Astrocyte of the hippocampus (primary cell): ENCODE data around the gene KCNQ5.
A peak's percentile ranks its signal among the peaks of the same experiment; 100 is the strongest.

Source experiments
- DNase-seq: peaks from one replicate; pipeline ENCODE4 v3.0.0; 2011; ENCODE audit warnings: low read depth, low spot score

The KCNQ5 gene

GRCh38 chr6:72905705-72906478, 284.0 kb downstream of the KCNQ5 start:
- no peak for DNase-seq

DNA sequence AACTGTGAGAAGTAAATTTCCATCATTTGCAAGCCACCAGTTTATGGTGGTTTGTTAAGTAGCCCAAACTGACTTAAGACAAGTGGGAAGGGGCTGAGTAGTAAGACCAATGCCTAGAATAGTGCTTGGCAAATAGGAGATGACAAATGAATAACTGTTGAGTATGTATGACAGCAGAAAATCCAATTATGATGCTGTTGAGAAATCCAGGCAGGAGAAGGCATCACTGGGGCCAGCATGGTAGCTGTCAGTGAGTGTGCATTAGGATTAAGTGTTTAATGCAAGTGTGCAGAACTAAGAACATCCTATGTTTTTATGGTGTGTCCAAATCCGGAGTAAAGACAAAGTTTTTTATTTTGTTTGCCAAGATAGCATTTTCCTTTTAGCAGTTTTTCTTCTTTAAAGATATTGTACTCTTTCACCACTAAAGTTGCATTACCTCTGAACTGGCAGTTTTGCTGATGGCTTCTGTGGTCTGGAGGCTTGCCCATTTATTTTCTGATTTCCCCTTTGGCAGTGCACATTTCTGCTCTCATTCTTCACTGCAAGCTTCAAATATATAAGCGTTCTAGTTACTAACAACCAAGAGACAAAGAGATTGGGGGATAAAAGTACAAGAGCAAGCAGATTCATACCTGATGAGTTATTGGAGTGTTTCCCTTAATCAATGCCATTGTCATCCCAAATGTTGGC, 289.7 kb downstream of the KCNQ5 start:
- peak; percentile 85 for DNase-seq

DNA sequence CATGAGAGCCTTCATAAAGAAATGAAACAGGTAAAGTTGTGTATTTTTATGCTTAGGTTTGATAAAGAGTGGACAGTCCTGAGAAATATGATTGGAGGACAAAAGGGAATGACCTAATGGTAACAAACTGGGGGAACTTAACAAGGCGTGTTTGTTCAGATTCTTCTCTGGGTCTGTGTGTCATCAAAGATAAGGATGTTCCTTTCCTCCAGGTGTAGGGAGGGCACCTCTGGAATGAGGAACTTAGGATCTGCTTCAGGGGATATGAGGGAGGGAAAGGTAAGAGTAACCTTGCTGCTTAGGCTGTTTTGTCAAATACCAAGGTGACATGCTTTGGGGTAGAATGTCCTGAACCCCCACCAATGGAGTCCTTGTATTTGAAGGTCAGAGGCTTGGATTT, 291.9 kb downstream of the KCNQ5 start:
- no peak for DNase-seq

DNA sequence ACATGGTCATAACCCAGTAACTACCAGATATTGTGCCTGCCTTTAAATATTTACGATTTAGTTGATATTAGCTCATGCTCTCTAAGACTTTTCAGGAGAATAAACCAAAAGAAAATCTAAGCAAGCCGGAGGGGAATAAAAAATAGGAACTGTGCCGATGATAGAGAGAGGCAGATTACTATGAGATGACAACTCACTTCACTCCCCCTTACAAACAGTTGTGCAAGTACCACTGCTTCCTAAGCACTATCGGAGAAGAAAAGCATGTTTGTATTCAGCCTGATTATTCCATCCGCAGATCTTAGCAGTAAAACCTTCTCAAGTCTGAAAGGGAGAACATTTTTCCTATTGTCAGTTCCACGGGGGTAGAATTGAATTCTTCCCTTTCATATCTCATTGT, 294.4 kb downstream of the KCNQ5 start:
- no peak for DNase-seq

DNA sequence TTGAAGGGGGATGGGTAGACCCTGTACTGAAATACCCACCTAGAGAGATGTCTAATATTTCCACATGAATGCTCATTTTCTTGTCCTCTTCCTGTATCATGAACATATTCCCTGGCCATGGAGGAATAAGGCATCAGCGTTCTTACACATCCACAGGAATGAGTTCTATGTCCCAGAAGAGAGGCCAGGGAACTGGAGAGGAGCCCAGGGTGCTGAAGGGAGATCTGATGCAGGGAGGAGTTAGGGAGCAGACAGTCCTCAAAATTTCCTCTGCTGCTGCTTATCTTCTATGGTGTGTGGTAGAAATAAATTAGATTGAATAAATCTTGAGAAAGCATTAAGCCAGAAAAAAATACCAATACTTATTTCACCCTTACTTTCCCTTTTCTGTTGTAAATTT, 295.0 kb downstream of the KCNQ5 start:
- DNase-seq = peak; percentile 34

DNA sequence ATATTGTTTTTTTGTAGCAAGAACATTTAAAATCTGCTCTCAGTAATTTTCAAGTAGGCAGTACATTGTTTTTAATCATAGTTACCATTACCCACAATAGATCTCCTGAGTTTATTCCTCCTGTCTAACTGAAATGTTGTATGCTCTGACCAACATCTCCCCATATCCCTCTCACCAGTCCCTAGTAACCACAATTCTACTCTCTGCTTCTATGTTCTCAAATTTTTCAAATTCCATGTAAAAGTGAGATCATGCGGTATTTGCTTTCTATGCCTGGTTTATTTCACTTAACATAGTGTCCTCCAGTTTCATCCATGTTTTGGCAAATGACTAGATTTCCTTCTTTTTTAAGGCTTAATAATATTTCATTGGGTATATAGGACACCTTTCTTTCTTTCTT, 300.5 kb downstream of the KCNQ5 start:
- DNase-seq = peak; percentile 28

DNA sequence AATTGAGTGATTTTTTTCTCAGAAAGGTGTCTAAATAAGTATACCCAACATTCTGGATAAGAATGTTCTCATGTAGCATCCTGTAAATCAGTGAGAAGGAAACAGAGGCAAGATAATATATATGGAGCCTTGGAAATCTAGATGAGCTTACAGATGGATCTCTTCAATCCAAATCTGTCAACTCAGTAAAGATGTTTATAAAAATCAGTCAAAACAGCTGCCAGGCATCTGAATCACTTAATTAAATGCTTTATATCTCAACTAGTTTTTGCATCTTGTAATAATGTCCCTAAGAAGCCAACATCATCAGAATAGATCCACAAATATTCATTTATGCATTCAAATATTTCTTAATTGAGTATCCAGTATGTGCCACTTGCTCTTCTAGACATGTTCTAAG, 303.3 kb downstream of the KCNQ5 start:
- DNase-seq = no peak

DNA sequence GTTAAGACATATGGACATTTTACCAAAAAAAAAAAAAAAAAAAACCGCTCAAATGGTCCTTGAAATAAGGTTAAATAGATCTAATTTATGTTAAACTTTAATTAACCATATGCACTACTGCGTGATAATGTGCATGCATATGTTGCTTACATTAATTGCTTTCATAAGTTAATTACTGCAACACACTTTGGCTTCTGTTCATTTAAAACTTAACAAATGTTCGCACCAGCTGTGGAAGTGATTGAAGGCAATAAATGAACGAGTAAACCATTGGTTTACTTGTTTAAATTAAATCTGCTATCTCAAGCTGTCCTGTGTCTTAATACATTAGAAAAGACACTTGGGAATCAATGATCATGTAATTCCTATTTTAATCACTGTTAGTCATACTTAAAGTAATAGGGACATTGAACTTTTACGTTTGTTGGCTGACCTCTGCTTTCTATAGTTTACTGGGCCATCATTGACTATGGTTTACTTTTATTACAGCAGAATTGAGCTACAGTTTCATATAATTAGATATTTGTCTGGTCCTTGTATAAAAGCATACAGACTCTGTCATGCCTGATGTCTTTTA, 308.8 kb downstream of the KCNQ5 start:
- no peak for DNase-seq

DNA sequence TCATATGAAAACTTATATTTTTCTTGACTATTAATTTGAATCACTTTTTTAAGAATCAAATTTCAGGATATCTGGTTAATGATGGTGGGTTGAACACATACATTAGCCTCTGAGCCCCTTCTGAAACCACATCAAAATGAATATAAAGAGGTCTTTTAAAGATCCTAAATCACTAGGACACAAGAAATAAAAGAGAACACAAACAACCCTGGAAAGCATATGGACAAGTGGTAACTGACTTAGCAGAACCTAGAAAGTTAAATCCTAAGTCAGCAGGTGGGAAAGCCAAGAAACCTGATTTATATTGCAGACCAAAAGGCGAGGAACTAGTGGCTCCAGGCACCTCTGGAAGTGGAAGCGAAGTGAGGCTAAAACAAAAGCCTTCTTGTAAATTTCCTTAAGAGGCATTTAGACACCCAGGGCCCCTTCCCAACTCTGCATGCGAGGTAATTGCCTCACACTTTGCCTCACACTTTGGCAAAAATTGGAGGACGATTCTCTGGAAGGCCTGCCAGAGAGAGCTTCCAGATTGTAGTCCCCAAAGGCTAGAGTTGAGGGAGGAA, 309.5 kb downstream of the KCNQ5 start:
- DNase-seq = no peak

DNA sequence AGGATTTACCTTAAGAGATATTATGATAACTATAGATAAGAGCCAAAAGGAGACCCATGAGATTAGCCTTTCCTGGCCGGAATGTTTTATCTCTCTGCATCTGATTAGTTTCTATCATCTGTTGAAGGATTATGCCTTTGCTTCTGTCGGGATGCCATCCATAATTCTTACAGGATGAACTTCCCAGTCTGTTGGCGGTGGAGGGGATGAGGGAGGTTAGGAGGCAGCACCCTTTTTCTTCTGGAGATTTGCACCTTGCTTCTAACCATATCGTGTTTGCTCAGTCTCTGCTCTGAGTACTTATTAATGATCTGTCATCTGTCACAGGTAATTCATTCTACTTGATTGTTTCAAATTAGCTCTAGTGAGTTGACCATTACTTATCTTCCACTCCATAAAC, 311.4 kb downstream of the KCNQ5 start:
- no peak for DNase-seq

DNA sequence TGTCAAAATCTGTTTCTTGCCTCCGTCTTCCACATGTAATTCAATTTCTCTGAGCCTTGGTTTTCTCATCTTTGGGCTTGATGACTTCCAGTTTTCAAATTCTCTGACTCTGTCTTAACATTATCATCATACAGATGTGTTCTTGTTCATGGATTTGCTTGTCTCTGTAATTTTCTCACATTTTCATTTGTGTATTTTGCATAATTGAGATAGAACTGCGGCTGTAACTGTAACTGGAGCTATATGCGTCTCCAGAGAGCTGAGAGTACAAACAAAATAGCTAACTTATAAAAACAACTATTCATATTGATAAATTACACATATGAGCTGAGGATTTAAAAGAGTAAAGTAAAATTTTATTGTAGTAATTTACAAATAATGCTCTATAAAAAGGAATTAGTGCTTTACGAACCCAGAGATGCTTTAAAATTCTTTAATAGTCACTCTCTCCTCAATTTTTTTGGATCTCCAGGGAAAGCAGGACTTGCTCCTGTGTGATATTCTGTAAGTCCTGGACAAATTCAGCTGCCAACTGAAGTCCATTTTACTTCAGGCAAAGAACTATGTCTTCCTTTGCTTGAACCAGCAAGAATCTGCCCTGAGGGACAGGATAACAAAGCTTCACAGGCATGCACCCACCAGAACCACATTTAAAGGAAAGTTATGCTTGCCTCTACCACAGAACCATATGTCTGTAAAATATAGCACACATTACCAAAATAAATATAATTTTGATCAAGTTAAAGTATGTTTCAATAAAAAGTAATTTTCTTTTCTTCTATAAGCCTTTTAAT, 315.1 kb downstream of the KCNQ5 start:
- DNase-seq = no peak

DNA sequence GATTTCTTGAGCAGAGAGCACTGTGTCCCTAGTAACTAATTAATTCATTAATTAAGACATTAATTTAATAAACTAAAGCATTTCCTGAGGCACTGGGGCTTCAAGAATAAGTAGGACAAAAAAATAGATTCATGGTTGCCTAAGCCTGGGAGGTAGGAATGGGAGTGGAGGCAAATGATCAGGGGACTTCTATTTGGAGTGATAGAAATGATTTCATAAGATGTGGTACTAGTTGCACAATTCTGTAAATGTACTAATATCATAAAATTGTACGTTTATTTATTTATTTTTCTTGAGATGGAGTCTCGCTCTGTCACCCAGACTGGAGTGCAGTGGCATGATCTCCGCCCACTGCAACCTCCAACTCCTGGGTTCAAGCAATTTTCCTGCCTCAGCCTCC, 316.2 kb downstream of the KCNQ5 start:
- DNase-seq = no peak

- no peak for DNase-seq
These were observed 317.1 kb downstream of the KCNQ5 start for GRCh38 chr6:72939004-72939403.

- DNase-seq = no peak
These were observed 318.4 kb downstream of the KCNQ5 start for GRCh38 chr6:72940265-72940664.

GRCh38 chr6:72941263-72941662, 319.4 kb downstream of the KCNQ5 start:
- no peak for DNase-seq

DNA sequence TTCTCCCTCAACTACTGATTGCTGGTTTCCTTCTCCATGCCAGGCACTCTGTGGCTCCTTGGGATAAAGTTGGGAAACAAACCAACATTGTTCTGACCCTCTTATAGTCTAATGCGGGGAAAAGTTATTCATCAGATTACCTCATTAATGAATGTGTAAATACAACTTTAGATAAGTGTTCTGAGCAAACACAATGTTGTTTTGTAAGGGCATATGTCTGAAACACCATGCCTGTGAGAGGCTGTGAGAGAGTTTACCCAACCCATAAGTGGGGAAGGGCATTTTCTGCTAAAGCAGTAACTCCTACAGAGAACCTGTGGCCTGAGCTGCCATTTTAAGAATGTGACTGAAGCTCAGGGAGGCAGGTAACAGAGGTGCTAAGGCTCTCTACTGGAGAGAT, 319.9 kb downstream of the KCNQ5 start:
- no peak for DNase-seq

GRCh38 chr6:72943699-72944098, 321.8 kb downstream of the KCNQ5 start:
- DNase-seq = no peak

- DNase-seq = no peak
These were observed 322.8 kb downstream of the KCNQ5 start for GRCh38 chr6:72944660-72945059.

GRCh38 chr6:72946774-72947173, 324.9 kb downstream of the KCNQ5 start:
- no peak for DNase-seq

DNA sequence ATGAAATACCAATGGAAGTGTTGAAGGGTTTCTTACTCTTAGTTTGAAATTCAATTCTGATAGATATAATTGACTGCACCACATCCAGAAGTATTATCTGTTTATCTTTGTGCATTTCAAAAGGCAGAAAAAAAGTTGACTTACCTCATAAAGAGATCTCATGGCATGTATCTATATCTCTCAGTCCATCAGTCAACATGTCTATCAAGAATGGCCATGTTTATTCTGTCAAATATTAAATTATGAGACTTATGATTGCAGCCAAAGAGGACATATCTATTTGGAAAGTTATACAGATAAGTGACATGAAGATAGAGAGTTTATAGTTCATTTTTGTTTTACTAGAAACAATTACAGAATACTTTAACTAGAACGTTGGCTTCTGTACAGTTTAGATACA, 325.7 kb downstream of the KCNQ5 start:
- no peak for DNase-seq

- no peak for DNase-seq
These were observed 326.3 kb downstream of the KCNQ5 start for GRCh38 chr6:72948153-72948552.
